ENCODE data around the gene TOM1L2.

- TF ChIP-seq POLR2A (IDR thresholded peaks at IDR 0.05): no peak
- TF ChIP-seq CTCF (IDR thresholded peaks at IDR 0.05 in 4 of 5, conservative IDR thresholded peaks at IDR 0.05 in 1 of 5): no peak
Observed at GRCh38 chr17:17818088-17818526, 154.1 kb downstream of the TOM1L2 start.
